Measurements from ENCODE around the gene HS6ST1. TPM values are rescaled to one million over a fixed set of nuclear protein-coding genes. Genes with fewer than 3 reads are reported as not detected.
A peak's percentile ranks its signal among the peaks of the same experiment; 100 is the strongest.

HS6ST1 gene
- total RNA-seq, 2 donors from 2014 or later, result 21.8 to 32.4 TPM

DNA sequence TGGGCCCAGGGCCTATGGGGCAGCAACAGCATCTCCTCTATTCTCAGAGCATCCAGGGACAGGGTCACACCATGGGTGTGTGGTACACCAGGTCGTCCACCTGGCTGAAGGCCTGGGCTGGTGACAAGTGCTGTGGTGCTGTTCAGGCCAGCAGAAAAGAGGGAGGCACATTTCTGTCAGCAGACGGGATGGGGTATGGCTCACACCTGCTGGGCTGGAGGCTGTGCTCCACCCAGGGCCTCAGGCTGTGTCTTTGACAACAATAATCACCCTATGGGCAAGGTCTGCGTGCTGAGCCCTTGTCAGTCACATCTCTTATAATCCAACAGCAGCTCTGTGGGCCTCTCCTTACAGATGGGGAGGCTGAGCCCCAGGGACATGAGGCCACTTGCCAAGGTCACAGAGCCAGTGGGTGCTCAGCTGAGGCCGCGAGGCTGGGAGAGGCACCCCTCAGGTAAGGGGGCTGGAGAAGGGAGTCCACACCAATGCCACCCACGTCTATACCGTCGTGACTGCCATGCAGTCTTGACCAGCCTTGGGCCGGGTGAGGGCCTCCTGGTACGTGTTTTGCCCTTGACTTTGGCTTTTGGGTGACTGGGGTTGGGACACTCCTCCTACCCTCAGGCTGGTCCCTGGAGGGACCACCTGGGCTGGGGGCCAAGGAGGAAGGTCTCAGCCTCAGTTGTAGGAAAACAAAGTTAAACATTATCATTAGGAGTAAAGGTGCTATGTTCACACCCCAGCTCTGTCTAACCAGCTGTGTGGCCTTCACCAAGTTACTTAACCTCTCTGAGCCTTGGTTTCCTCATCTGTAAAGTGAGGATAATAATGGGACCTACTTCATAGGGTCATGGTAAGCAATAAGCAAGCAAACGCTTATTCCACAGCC lies 5.6 kb upstream of the HS6ST1 start:
- Histone ChIP-seq H3K9me3 (no peaks in the 10 kb centered on the region), H3K4me3 (no peak overlapping the region), H3K36me3 (no peaks in the 10 kb centered on the region), H3K4me1 (ENCODE audit: control insufficient read depth in 1 of 2, low read depth in 2 of 2) (peaks cover 6 to 36% of the 10 kb centered on the region in 2 donors), H3K27me3 (replicated peaks; ENCODE audit: insufficient read depth) (no peaks in the 10 kb centered on the region), H3K27ac (no peak overlapping the region)
- DNase-seq (ENCODE audit: low spot score), result no peak
- no peak for ATAC-seq (ENCODE audit: insufficient number of reproducible peaks, low FRiP score, low read depth)
- TF ChIP-seq, protein P1, sequence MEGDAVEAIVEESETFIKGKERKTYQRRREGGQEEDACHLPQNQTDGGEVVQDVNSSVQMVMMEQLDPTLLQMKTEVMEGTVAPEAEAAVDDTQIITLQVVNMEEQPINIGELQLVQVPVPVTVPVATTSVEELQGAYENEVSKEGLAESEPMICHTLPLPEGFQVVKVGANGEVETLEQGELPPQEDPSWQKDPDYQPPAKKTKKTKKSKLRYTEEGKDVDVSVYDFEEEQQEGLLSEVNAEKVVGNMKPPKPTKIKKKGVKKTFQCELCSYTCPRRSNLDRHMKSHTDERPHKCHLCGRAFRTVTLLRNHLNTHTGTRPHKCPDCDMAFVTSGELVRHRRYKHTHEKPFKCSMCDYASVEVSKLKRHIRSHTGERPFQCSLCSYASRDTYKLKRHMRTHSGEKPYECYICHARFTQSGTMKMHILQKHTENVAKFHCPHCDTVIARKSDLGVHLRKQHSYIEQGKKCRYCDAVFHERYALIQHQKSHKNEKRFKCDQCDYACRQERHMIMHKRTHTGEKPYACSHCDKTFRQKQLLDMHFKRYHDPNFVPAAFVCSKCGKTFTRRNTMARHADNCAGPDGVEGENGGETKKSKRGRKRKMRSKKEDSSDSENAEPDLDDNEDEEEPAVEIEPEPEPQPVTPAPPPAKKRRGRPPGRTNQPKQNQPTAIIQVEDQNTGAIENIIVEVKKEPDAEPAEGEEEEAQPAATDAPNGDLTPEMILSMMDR (IDR thresholded peaks at IDR 0.05), result no peak

DNA sequence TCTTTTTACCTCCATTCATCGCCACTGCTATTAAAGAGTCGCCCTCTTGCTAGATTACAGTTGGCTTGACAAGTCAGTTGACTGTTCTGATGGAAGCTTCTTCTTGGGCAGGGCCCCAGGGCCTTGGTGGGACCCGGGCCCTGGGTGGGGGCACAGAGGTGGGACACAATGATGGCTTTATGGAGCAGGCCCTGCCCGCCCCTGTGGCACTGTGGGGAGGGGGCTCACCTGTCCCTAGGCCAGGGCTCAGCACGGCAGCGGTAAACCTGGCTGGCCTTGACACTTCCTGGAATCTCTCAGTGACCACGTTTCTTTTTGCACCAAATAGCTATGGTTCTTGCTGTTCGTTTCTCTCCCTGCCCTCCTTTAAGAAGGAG lies 4.9 kb upstream of the HS6ST1 start:
- H3K4me1 ChIP-seq (ENCODE audit: control insufficient read depth in 1 of 2, low read depth in 2 of 2), result peaks cover 6 to 36% of the 10 kb centered on the region in 2 donors
- H3K27ac ChIP-seq, result no peak overlapping the region
- H3K9me3 ChIP-seq, result no peaks in the 10 kb centered on the region
- no peak overlapping the region for H3K4me3 ChIP-seq
- TF ChIP-seq, protein P1 (IDR thresholded peaks at IDR 0.05), result no peak
- no peak for DNase-seq (ENCODE audit: low spot score)
- H3K27me3 ChIP-seq (replicated peaks; ENCODE audit: insufficient read depth), result no peaks in the 10 kb centered on the region
- no peaks in the 10 kb centered on the region for H3K36me3 ChIP-seq
- ATAC-seq (ENCODE audit: insufficient number of reproducible peaks, low FRiP score, low read depth), result no peak

DNA sequence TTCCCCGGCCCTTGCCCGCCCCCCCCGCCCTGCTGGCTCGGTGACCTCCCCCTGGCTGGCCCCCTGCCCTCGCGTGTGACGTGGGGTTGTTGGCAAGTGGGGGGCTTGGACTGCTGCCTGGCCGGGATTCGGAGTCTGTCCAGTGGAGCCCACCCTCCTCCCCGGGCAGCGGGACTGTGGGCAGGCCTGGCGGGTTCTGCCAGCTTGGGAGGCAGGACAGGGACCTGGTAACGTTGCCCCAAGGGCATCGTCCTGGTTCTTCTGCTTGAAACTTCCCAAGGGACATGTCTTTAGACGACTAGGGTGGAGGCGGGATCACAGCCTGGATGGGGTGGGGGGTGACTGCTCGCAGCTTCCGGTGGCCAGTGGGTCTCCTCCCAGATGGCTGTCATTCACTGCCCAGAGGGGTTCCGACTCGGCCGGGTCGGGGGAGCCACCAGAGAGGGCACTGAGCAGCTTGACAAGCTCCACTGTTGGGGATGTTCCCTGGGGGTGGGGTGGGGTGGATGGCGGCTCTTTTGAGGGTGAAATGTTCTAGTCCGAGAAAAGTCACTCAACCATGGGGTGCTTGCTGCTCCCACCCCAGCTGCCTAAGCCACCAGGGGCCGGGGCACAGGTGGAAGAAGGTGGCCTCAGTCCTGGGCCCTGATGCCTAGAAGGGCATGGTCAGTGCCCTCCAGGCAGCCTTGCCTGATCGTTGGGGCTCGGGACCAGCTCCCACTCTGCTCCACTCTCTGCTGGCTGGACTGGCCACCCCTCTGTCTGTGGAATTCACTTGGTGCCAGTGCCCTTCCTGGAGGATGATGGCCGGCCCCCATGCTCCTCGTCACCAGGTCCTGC lies 4.3 kb upstream of the HS6ST1 start:
- TF ChIP-seq, protein P1 (IDR thresholded peaks at IDR 0.05), result no peak
- ATAC-seq (ENCODE audit: insufficient number of reproducible peaks, low FRiP score, low read depth), result no peak
- Histone ChIP-seq H3K27me3 (replicated peaks; ENCODE audit: insufficient read depth) (no peaks in the 10 kb centered on the region), H3K9me3 (no peaks in the 10 kb centered on the region), H3K27ac (peak overlapping the region; percentile 73 to 74), H3K4me3 (peak overlapping the region; percentile 81), H3K36me3 (no peaks in the 10 kb centered on the region), H3K4me1 (ENCODE audit: control insufficient read depth in 1 of 2, low read depth in 2 of 2) (peaks cover 6 to 36% of the 10 kb centered on the region in 2 donors)
- no peak for DNase-seq (ENCODE audit: low spot score)

DNA sequence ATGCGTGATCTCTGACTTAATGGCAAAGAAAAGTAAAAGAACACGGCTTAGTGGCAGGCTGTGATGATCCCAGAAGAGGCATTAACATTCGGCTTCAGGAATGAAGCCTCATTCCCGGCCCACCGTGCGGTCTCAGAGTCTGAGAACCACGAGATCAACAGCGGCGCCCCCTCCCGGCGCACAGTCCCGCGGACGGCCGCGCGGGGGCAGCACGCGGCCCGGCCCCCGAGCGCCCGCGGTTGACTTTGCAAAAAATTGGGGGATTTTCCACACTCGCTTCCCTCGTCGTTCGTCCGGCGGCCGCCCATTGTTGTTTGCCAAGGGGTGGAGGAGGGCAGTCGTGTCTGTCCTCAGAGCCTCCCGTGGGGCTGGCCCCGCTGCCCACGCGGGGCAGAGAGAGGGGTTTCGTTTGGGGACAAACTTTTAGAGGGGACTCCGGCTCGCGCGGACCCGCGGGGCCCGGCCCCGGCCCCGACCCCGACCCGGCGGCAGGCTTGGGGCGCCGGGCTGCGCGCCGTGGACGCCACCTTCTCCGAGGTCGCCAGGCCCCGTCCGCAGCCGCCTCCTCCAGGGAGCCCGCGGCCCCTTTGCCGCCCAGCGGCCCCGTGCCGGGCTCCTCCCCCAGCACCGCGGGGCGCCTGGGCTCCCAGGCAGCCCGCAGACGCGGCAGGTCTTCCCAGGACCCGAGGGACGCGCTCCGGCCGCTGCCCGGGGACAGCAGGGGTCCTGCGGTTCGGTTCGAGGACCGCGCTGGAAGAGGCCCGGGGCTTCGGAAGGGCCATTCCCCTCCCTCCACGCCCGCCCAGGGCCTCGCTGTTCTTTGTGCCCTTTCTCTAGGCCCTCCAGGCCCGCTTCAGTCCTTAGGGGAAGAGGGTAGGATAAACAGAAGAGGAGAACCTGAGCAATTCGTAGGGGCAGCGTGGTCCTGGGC lies 3.4 kb upstream of the HS6ST1 start:
- TF ChIP-seq, protein P1 (IDR thresholded peaks at IDR 0.05), result peak; percentile 97
- H3K4me1 ChIP-seq (ENCODE audit: control insufficient read depth in 1 of 2, low read depth in 2 of 2), result peaks cover 6 to 42% of the 10 kb centered on the region in 2 donors
- ATAC-seq (ENCODE audit: insufficient number of reproducible peaks, low FRiP score, low read depth) (peak; percentile 56), DNase-seq (ENCODE audit: low spot score) (no peak)
- peak overlapping the region; percentile 81 for H3K4me3 ChIP-seq
- no peaks in the 10 kb centered on the region for H3K9me3 ChIP-seq
- H3K27me3 ChIP-seq (replicated peaks; ENCODE audit: insufficient read depth), result no peaks in the 10 kb centered on the region
- H3K27ac ChIP-seq, result peak overlapping the region; percentile 73 to 74
- no peaks in the 10 kb centered on the region for H3K36me3 ChIP-seq
